Liver (tissue), 9 donors: ENCODE measurements around the gene RSU1. TPM values are rescaled to one million over a fixed set of nuclear protein-coding genes. Genes with fewer than 3 reads are reported as not detected.

Source experiments
- DNase-seq: peaks from one replicate; pipeline ENCODE4 v3.0.0-alpha.2; 2017; ENCODE audit warnings: low spot score
- H3K27ac ChIP-seq, 2 donors: one replicate each; pipeline ENCODE4 v1.7.0; 2013; ENCODE audit warnings: inconsistent platforms in 2 of 2, low read length in 2 of 2, control low read depth in 1 of 2, low read depth in 1 of 2, mild to moderate bottlenecking in 1 of 2
- H3K27me3 ChIP-seq, 4 donors: one replicate each; pipeline versions ENCODE4 v1.6.1 to v1.7.0; 2013; ENCODE audit warnings: low read length in 3 of 4, inconsistent platforms in 1 of 4, mild to moderate bottlenecking in 1 of 4, moderate library complexity in 1 of 4; ENCODE audit not compliant: control insufficient read depth in 4 of 4, insufficient read depth in 4 of 4
- H3K36me3 ChIP-seq, 4 donors: one replicate each; pipeline versions ENCODE4 v1.6.1 to v1.7.0; 2013; ENCODE audit warnings: low read length in 3 of 4, mild to moderate bottlenecking in 3 of 4, low read depth in 1 of 4, moderate library complexity in 1 of 4; ENCODE audit not compliant: control insufficient read depth in 4 of 4, insufficient read depth in 3 of 4
- H3K4me1 ChIP-seq, 4 donors: one replicate each; pipeline versions ENCODE4 v1.6.1 to v1.7.0; 2013; ENCODE audit warnings: low read length in 3 of 4, mild to moderate bottlenecking in 3 of 4, moderate library complexity in 1 of 4; ENCODE audit not compliant: control insufficient read depth in 4 of 4, insufficient read depth in 4 of 4
- H3K4me3 ChIP-seq, 3 donors: one replicate each; pipeline versions ENCODE4 v1.6.1 to v1.7.0; 2013; ENCODE audit warnings: low read length in 3 of 3, control low read depth in 1 of 3, low read depth in 1 of 3, mild to moderate bottlenecking in 1 of 3
- H3K9ac ChIP-seq, 2 donors: one replicate each; pipeline ENCODE4 v1.7.0; 2013; ENCODE audit warnings: low read length in 2 of 2, mild to moderate bottlenecking in 2 of 2, moderate library complexity in 2 of 2, control low read depth in 1 of 2, low read depth in 1 of 2
- H3K9me3 ChIP-seq, 4 donors: one replicate each; pipeline versions ENCODE4 v1.6.1 to v1.7.0; 2013; ENCODE audit warnings: low read length in 3 of 4; ENCODE audit not compliant: control insufficient read depth in 4 of 4
- FOXA1 ChIP-seq: IDR thresholded peaks from 2 replicates; pipeline ENCODE4 v1.6.1; 2016; ENCODE audit warnings: antibody characterized with exemption
- FOXA2 ChIP-seq: IDR thresholded peaks from 2 replicates; pipeline ENCODE4 v1.6.1; 2016; ENCODE audit warnings: antibody characterized with exemption
- GABPA ChIP-seq, 2 donors: IDR thresholded peaks in 1 of 2; conservative IDR thresholded peaks in 1 of 2; 2 replicates each; pipeline ENCODE4 v1.6.1; 2016; ENCODE audit warnings: antibody characterized with exemption in 2 of 2, mild to moderate bottlenecking in 1 of 2, moderate library complexity in 1 of 2
- HNF4G ChIP-seq: IDR thresholded peaks from 2 replicates; pipeline ENCODE4 v1.6.1; 2016; ENCODE audit warnings: antibody characterized with exemption
- NR2F2 ChIP-seq: IDR thresholded peaks from 2 replicates; pipeline ENCODE4 v1.6.1; 2016; ENCODE audit warnings: antibody characterized with exemption
- RXRA ChIP-seq, 2 donors: IDR thresholded peaks; 2 replicates each; pipeline ENCODE4 v1.6.1; 2017 to 2018; ENCODE audit warnings: antibody characterized with exemption in 2 of 2, mild to moderate bottlenecking in 1 of 2
- SP1 ChIP-seq: IDR thresholded peaks from 2 replicates; pipeline ENCODE4 v1.6.1; 2018; ENCODE audit warnings: antibody characterized with exemption, mild to moderate bottlenecking
- TAF1 ChIP-seq: conservative IDR thresholded peaks from 2 replicates; pipeline ENCODE4 v1.6.1; 2016; ENCODE audit warnings: antibody characterized with exemption, mild to moderate bottlenecking
- YY1 ChIP-seq: IDR thresholded peaks from 2 replicates; pipeline ENCODE4 v1.6.1; 2016; ENCODE audit warnings: antibody characterized with exemption, mild to moderate bottlenecking
- WGBS: extraction: QIAGEN DNeasy Blood & Tissue Kit; methylation state at CpG from one replicate; pipeline ENCODE4 v1.1.7; 2013; 5-methylcytosine and 5-hydroxymethylcytosine counted together
- polyA plus RNA-seq, 2 donors: library from polyadenylated mRNA; stranded (reverse) in 1 of 2; unstranded in 1 of 2; fragments of 200-250 nt in 1 of 2; fragments of >200 nt in 1 of 2; fragmentation: Nextera tagmentation in 1 of 2; extraction: Ambion mirVana in 1 of 2; gene quantifications; one replicate each; pipeline versions ENCODE4 v1.2.1 to v1.2.3, GENCODE V29; 2013 to 2015
- total RNA-seq, 2 donors: library from RNA; depleted of rRNA; stranded (reverse); fragments of >200 nt; gene quantifications; one replicate each; pipeline ENCODE4 v1.2.3, GENCODE V29; 2014
- TF ChIP-seq, protein P1 (sequence below): fragments of 150-350 bp; IDR thresholded peaks from 2 replicates; pipeline ENCODE4 v1.5.1; 2017; ENCODE audit warnings: improper control_type of control experiment, low read depth, low read length; ENCODE audit not compliant: missing input control
- TF ChIP-seq, protein P2 (sequence below): IDR thresholded peaks from 2 replicates; pipeline ENCODE4 v1.6.1; 2016; ENCODE audit warnings: antibody characterized with exemption, mild to moderate bottlenecking
- TF ChIP-seq, protein P3 (sequence below): IDR thresholded peaks from 2 replicates; pipeline ENCODE4 v1.6.1; 2016; ENCODE audit warnings: antibody characterized with exemption
- TF ChIP-seq, protein P4 (sequence below): IDR thresholded peaks from 2 replicates; pipeline ENCODE4 v1.6.1; 2016; ENCODE audit warnings: antibody characterized with exemption
- donor health status: healthy.
- donor health status: healthy.
- donor health status: healthy.
- donor health status: healthy.
- donor health status: healthy.

The RSU1 gene
- total and polyA plus RNA-seq, 4 donors = 19.2 to 38.2 (median 28.0) TPM

DNA sequence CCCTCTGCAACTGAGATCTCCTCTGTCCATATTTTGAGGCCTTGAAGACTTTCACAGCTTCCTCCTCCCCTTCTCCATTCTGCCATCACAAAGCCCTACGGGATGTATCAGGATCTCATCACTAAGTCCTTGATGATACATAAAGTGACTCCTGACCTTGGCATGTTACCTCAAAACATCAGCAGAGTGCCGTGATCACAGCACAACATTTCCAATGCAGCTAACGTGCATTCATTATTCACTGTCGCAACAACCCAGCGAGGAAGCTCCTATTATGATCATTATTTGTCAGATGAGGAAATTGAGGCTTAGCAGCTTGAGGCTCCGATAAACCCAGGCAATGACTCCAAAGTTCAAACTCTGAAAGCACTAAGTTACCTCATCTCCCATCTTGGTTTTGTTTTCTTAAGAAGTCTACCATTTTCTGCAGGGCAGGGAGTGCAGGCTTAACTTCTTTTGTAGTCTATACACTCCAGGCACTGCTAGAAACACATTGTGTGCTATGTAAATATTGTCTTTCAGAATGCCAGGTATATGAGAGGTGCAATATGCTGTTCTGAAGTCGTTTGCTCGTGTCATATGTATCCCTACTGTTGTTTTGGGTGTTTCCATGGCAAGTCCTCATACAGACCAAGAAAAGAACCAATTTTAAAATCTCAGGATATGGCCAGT, 215.0 kb downstream of the RSU1 start:
- H3K4me1 ChIP-seq = no peaks in the 10 kb centered on the region
- peaks cover 0 to 4% (median 0%) of the 10 kb centered on the region in 4 donors for H3K36me3 ChIP-seq
- no peaks in the 10 kb centered on the region for H3K9me3 ChIP-seq
- 86% methylated on average over 8 of the region's 8 CpGs for whole genome bisulfite sequencing
- no peak for DNase-seq
- no peak overlapping the region for H3K4me3 ChIP-seq
- TF ChIP-seq, protein P1, sequence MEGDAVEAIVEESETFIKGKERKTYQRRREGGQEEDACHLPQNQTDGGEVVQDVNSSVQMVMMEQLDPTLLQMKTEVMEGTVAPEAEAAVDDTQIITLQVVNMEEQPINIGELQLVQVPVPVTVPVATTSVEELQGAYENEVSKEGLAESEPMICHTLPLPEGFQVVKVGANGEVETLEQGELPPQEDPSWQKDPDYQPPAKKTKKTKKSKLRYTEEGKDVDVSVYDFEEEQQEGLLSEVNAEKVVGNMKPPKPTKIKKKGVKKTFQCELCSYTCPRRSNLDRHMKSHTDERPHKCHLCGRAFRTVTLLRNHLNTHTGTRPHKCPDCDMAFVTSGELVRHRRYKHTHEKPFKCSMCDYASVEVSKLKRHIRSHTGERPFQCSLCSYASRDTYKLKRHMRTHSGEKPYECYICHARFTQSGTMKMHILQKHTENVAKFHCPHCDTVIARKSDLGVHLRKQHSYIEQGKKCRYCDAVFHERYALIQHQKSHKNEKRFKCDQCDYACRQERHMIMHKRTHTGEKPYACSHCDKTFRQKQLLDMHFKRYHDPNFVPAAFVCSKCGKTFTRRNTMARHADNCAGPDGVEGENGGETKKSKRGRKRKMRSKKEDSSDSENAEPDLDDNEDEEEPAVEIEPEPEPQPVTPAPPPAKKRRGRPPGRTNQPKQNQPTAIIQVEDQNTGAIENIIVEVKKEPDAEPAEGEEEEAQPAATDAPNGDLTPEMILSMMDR = no peak
- TF ChIP-seq, protein P2, sequence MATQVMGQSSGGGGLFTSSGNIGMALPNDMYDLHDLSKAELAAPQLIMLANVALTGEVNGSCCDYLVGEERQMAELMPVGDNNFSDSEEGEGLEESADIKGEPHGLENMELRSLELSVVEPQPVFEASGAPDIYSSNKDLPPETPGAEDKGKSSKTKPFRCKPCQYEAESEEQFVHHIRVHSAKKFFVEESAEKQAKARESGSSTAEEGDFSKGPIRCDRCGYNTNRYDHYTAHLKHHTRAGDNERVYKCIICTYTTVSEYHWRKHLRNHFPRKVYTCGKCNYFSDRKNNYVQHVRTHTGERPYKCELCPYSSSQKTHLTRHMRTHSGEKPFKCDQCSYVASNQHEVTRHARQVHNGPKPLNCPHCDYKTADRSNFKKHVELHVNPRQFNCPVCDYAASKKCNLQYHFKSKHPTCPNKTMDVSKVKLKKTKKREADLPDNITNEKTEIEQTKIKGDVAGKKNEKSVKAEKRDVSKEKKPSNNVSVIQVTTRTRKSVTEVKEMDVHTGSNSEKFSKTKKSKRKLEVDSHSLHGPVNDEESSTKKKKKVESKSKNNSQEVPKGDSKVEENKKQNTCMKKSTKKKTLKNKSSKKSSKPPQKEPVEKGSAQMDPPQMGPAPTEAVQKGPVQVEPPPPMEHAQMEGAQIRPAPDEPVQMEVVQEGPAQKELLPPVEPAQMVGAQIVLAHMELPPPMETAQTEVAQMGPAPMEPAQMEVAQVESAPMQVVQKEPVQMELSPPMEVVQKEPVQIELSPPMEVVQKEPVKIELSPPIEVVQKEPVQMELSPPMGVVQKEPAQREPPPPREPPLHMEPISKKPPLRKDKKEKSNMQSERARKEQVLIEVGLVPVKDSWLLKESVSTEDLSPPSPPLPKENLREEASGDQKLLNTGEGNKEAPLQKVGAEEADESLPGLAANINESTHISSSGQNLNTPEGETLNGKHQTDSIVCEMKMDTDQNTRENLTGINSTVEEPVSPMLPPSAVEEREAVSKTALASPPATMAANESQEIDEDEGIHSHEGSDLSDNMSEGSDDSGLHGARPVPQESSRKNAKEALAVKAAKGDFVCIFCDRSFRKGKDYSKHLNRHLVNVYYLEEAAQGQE = no peak
- TF ChIP-seq SP1 (no peak), YY1 (no peak), HNF4G (no peak), FOXA2 (no peak), RXRA (IDR thresholded peaks at IDR 0.05) (no peak), GABPA (IDR thresholded peaks at IDR 0.05 in 1 of 2, conservative IDR thresholded peaks at IDR 0.05 in 1 of 2) (no peak), NR2F2 (no peak), TAF1 (no peak)
- TF ChIP-seq, protein P3, sequence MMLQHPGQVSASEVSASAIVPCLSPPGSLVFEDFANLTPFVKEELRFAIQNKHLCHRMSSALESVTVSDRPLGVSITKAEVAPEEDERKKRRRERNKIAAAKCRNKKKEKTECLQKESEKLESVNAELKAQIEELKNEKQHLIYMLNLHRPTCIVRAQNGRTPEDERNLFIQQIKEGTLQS = no peak
- TF ChIP-seq, protein P4, sequence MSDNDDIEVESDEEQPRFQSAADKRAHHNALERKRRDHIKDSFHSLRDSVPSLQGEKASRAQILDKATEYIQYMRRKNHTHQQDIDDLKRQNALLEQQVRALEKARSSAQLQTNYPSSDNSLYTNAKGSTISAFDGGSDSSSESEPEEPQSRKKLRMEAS = no peak
- no peak overlapping the region for H3K27ac ChIP-seq
- no peak overlapping the region for H3K9ac ChIP-seq
- no peaks in the 10 kb centered on the region for H3K27me3 ChIP-seq

DNA sequence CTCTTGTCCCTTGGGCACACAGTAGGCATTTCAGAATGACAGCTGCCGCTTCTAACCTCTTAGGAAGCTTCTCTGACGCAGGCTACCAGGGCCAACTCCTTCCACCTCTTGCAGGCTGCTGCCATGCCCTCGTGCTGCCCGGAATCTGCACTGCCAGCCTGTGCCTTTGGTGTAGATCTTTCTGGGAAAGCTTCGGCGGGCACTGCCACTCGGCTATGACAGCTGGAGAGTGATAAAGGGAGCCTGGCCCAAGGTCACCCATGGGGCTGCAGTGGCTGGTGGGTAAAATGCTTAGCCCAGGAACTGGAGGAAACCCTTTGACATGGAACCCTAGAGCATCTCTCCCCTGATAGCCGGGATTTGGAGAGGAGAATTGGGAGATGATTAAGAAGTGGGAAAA, 217.6 kb downstream of the RSU1 start:
- Histone ChIP-seq H3K27ac (no peak overlapping the region), H3K4me1 (no peaks in the 10 kb centered on the region), H3K27me3 (no peaks in the 10 kb centered on the region), H3K36me3 (peaks cover 0 to 6% (median 1%) of the 10 kb centered on the region in 4 donors), H3K4me3 (no peak overlapping the region), H3K9me3 (no peaks in the 10 kb centered on the region), H3K9ac (no peak overlapping the region)
- DNase-seq = no peak
- 97% methylated on average over 8 of the region's 8 CpGs for WGBS
- no peak for TF ChIP-seq FOXA1
